ENCODE measurements around the gene LARGE1. TPM values are rescaled to one million over a fixed set of nuclear protein-coding genes. Genes with fewer than 3 reads are reported as not detected.

LARGE1 gene
- total RNA-seq, 2 donors from 2014 or later = 80.5 to 101 TPM

- no peaks in the 10 kb centered on the region for H3K27me3 ChIP-seq
- TF ChIP-seq CTCF (IDR thresholded peaks at IDR 0.05) = no peak
- H3K9me3 ChIP-seq = no peaks in the 10 kb centered on the region
- H3K4me1 ChIP-seq = peaks cover 0 to 19% of the 10 kb centered on the region in 2 donors
- H3K27ac ChIP-seq = no peak overlapping the region
- no peak overlapping the region for H3K4me3 ChIP-seq
- no peak for DNase-seq (ENCODE audit: low spot score)
- no peaks in the 10 kb centered on the region for H3K36me3 ChIP-seq
Observed at GRCh38 chr22:33578752-33579151, 341.5 kb downstream of the LARGE1 start.

DNA sequence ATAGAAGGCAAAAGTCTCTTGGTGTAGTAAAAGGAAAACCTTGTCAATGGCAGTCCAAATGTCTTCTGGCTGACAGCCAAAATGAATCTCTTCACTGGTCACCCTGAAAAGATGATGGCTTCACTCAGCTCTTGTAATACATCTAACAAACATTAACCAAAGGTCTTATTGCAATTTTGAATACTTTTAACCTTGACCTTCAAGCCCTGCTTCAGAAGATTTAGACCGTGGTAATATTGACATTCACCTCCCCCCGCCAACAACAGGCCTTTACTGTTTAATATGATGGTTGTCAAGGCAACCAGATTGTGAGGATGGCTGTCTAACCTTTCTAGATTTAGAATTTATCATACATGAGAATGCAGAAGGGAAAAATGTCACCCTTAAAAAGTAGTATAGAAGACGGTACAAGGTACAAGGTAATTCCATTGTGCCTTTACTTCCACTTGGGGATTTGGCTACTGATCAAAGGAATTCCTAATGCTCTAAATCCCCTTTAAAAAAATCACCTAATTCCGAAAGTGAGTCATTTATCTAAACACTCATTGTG, 342.3 kb downstream of the LARGE1 start:
- no peak overlapping the region for H3K27ac ChIP-seq
- TF ChIP-seq CTCF (IDR thresholded peaks at IDR 0.05) = no peak
- DNase-seq (ENCODE audit: low spot score) = no peak
- H3K36me3 ChIP-seq = no peaks in the 10 kb centered on the region
- peaks cover 0 to 19% of the 10 kb centered on the region in 2 donors for H3K4me1 ChIP-seq
- no peak overlapping the region for H3K4me3 ChIP-seq
- H3K9me3 ChIP-seq = no peaks in the 10 kb centered on the region
- no peaks in the 10 kb centered on the region for H3K27me3 ChIP-seq

GRCh38 chr22:33576205-33576604, 344.1 kb downstream of the LARGE1 start:
- Histone ChIP-seq H3K4me1 (peaks cover 0 to 19% of the 10 kb centered on the region in 2 donors), H3K9me3 (no peaks in the 10 kb centered on the region), H3K4me3 (no peak overlapping the region), H3K27ac (no peak overlapping the region), H3K36me3 (no peaks in the 10 kb centered on the region), H3K27me3 (no peaks in the 10 kb centered on the region)
- no peak for DNase-seq (ENCODE audit: low spot score)
- no peak for TF ChIP-seq CTCF (IDR thresholded peaks at IDR 0.05)

- no peak for DNase-seq (ENCODE audit: low spot score)
- no peaks in the 10 kb centered on the region for H3K36me3 ChIP-seq
- no peaks in the 10 kb centered on the region for H3K9me3 ChIP-seq
- H3K27ac ChIP-seq = no peak overlapping the region
- no peaks in the 10 kb centered on the region for H3K27me3 ChIP-seq
- peaks cover 0 to 19% of the 10 kb centered on the region in 2 donors for H3K4me1 ChIP-seq
- no peak overlapping the region for H3K4me3 ChIP-seq
- no peak for TF ChIP-seq CTCF (IDR thresholded peaks at IDR 0.05)
Observed at GRCh38 chr22:33575771-33576170, 344.5 kb downstream of the LARGE1 start.

GRCh38 chr22:33575041-33575440, 345.2 kb downstream of the LARGE1 start:
- H3K27ac ChIP-seq = no peak overlapping the region

More at GRCh38 chr22:33575041-33575440, 345.2 kb downstream of the LARGE1 start:
- H3K4me1 ChIP-seq = peaks cover 0 to 19% of the 10 kb centered on the region in 2 donors
- H3K4me3 ChIP-seq = no peak overlapping the region
- no peaks in the 10 kb centered on the region for H3K36me3 ChIP-seq
- DNase-seq (ENCODE audit: low spot score) = no peak
- no peaks in the 10 kb centered on the region for H3K27me3 ChIP-seq
- no peak for TF ChIP-seq CTCF (IDR thresholded peaks at IDR 0.05)
- no peaks in the 10 kb centered on the region for H3K9me3 ChIP-seq

All from right atrium auricular region (tissue), 2 donors.